ENCODE results near the gene ZNF711.

ZNF711 gene

DNA sequence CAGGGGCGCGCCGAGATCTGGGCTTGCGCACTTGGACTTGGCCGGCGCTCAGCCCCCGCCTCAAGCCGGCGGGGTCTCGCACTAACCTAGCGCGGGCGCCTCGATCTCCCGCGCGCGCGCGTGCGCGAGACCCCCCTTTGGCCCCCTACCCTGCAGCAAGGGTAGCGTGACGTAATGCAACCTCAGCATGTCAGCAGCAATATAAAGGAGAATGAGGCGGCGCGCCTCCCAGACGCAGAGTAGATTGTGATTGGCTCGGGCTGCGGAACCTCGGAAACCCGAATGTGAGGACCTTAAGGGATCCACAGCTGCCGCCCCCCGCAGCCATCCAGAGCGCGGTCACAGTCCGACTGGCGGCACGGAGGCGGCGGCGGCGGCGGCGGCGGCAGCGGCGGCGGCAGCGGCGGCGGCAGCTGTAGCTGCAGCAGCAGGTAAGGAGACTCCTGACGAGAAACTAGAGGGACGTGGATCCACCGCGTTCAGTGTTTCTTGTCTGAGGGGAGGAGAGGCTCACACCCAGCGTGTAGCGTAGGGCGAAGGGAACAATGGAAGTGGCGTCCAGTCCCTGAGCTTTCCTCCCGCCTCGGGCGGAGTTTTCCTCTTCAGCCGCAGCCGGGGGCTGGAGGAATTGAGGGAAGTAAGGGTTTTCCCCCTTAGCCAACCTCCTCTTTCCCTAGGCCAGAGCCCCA, at the start of gene ZNF711, which contains the start of gene SATL1:
Gene ZNF711 (plus strand): TSS at position 231 of the 689 bp plus-strand sequence. CDS start 3,582 bp downstream, outside the sequence.
Gene SATL1 (minus strand): TSS at position 19 of the 689 bp plus-strand sequence. CDS start 134,811 bp downstream, outside the sequence.
- TF ChIP-seq, protein P1, sequence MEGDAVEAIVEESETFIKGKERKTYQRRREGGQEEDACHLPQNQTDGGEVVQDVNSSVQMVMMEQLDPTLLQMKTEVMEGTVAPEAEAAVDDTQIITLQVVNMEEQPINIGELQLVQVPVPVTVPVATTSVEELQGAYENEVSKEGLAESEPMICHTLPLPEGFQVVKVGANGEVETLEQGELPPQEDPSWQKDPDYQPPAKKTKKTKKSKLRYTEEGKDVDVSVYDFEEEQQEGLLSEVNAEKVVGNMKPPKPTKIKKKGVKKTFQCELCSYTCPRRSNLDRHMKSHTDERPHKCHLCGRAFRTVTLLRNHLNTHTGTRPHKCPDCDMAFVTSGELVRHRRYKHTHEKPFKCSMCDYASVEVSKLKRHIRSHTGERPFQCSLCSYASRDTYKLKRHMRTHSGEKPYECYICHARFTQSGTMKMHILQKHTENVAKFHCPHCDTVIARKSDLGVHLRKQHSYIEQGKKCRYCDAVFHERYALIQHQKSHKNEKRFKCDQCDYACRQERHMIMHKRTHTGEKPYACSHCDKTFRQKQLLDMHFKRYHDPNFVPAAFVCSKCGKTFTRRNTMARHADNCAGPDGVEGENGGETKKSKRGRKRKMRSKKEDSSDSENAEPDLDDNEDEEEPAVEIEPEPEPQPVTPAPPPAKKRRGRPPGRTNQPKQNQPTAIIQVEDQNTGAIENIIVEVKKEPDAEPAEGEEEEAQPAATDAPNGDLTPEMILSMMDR (IDR thresholded peaks at IDR 0.05) = no peak

DNA sequence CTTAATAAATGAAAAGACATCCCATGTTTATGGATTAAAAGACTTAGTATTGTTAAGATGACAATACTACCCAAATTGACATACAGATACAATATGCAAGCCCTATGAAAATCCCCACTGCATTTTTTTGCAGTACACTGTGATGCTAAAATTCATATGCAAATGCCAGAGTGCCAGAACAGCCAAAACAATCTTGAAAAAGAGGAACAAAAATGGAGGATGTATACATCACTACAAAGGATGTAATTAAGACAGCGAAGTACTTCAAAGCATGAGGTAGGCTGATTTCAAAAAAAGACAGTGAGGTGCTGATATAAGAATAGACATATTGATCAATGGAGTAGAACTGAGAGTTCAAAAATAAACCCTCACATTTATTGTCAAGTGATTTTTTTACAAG, 47.5 kb upstream of the ZNF711 start:
- TF ChIP-seq, protein P1 (IDR thresholded peaks at IDR 0.05) = no peak

DNA sequence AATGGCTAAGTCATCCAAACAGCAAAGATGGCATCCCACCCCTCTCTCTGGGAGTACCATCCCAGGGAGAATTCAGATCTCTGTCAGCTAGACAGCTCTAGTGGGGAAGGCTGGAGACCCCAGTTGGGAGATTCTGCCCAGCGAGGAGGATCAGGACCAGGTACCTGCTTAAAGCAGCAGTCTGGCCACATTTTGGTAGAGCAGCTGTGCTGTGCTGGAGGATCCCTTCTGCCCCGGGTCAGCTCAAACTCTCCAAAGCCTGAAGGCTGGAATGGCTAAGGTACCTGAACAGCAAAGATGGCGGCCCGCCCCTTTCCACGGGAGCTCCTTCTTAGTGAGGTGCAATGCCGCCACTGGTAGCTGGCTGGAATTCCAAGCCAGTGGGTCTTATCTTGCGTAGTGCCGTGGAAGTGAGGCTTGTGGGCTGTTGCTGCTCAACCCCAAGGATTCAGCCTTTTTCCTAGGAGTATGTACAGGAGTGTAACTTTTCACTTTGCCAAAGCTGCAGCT, 40.3 kb upstream of the ZNF711 start:
- TF ChIP-seq, protein P1 (IDR thresholded peaks at IDR 0.05) = no peak

DNA sequence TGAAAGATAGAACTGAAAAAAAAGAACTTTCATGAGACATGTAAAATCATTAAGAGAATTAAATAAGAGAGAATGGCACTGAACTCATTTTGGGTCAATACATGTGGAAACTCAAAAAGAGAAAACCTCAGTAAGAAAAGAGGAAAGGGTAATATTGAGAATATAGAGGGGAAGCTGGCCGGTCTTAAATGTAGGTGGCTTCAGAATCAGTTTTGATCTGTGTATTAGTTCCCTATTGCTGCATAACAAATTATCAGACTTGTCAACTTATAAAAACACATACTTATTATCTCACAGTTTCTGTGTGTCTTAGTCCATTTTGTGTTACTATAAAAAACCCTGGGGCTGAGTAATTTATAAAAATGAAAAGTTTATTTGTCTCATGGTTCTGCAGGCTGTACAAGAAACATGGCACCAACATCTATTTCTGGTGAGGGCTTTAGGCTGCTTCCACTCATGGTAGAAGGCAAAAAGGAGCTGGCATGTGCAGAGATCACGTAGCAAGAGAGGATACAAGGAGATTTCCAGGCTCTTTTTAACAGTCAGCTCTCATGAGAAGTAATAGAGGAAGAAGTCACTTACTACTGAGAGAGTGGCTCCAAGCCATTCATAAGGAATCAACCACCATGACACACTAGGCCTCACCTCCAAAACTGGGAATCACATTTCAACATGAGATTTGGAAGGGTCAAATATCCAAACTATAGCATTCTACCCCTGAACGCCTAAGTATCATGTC, 29.8 kb upstream of the ZNF711 start:
- TF ChIP-seq, protein P1 (IDR thresholded peaks at IDR 0.05) = no peak

DNA sequence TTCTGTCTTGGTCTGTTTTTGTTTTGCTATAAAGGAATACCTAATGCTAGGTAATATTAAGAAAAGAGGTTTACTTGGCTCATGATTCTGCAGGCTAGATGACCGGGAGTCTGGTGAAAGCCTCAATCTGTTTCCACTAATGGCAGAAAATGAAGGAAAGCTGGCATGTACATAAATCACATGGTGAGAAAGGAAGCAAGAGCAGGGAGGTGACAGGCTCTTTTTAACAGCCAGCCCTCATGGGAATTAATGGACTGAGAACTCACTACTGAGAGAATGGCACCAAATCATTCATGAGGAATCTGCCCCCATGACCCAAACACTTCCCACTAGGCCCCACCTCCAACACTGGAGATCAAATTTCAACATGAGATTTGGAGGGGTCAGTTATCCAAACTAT, 27.8 kb upstream of the ZNF711 start:
- TF ChIP-seq, protein P1 (IDR thresholded peaks at IDR 0.05) = no peak

DNA sequence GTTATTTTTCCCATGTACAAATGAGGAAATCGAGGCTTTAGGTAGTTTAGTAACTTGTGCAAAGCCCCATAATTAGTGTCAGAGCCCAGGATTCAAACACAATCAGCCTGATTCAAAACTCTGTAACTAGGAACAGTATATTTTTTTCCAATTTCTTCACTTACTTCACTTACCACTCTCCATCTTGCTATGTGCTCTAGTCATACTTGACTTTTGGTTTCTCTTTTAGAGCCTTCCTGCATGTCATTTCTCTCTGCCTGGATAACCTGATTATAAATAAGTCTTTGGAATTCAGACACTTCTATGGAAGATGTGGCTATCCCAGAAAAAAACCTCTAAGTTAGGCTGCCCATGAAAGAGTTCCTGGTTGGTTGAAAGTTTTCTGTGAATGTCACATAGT, 22.4 kb upstream of the ZNF711 start:
- TF ChIP-seq, protein P1 (IDR thresholded peaks at IDR 0.05) = no peak

DNA sequence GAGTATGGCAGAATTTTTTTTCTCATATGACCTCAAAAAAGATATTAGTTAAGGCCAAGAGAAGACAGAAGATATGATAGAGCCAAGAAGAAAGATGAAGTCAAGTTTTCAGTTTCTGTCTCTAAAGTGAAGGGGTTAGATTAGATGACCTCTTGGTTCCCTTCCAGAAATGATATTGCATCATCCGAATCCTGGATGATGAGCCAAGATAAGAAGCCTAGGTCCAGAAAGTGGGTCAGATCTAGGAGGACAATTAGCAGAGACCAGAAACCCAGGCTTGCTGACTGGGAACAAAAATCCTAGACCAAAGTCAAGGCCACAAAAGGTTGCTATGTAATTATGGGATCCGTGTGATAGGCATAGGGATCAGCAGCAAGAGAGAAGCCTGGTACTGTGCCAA, 20.4 kb upstream of the ZNF711 start:
- TF ChIP-seq, protein P1 (IDR thresholded peaks at IDR 0.05) = no peak

Data from LNCAP (cell line).